HG02938 (cell line): Measurements from ENCODE around the gene YIPF5.

Experiments
- ATAC-seq: cut with Tn5 transposase; IDR thresholded peaks from one replicate; pipeline ENCODE4 v1.9.1; 2021; ENCODE audit warnings: mild to moderate bottlenecking, moderate library complexity; ENCODE audit not compliant: unreplicated experiment

The YIPF5 gene

DNA sequence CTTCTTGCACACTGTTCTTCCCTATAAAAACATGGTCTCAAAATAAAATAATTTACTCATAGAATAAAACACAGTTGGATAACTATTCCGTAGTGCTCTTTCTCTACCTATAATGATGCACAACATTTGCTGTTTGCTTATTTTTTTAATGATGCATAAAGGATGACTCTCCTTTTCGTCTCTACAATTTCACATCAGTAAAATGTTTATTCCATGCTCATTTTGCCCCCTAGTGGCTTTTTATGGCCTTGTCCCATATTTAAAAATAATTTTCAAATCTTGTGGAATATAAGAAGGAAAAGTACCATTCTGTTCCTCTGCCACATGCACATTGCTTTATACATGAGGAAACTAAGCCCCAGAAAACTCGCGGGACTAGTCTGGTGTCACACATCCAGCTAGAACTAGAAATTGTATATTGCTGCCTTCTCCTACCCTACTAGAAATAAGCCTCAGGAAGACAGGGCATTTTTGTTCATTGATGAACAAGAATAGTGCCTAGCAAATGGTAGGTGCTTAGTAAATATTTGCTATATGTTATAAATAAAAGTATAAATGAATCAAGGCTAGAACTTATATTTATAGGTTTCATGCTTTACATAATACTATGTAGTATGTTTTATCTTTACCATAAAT is 12.9 kb upstream of the YIPF5 start:
- ATAC-seq = no peak

GRCh38 chr5:144179226-144179625 is 8.8 kb upstream of the YIPF5 start:
- no peak for ATAC-seq

DNA sequence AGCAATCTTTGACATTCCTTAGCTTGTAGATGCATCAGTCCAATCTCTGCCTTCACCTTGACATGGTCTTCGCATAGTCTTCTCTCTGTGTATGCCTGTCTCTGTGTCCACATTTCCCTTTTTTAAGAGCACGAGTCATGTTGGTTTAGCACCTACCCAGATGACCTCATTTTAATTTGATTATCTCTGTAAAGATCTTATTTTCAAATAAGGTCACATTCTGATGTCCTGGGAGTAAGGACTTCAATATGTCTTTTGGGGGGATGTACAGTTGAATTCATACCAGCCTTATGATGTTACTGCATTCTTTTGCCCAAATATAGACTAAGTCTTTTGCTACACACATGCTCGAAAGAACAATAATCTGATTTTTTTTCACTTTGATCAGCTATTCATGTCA is 7.1 kb upstream of the YIPF5 start:
- ATAC-seq = no peak

- no peak for ATAC-seq
Measured at GRCh38 chr5:144173766-144174165, 3.3 kb upstream of the YIPF5 start.

- ATAC-seq = no peak
Measured at GRCh38 chr5:144169904-144170275, 569 bp downstream of the YIPF5 start.

GRCh38 chr5:144167998-144168397 is 2.5 kb downstream of the YIPF5 start:
- ATAC-seq = no peak

- no peak for ATAC-seq
Measured at GRCh38 chr5:144166696-144167095, 3.8 kb downstream of the YIPF5 start.

- ATAC-seq = no peak
Measured at GRCh38 chr5:144162686-144163085, 7.8 kb downstream of the YIPF5 start.

- ATAC-seq = no peak
Measured at GRCh38 chr5:144156767-144157171, 13.7 kb downstream of the YIPF5 start.

- ATAC-seq = no peak
Measured at GRCh38 chr5:144151026-144151425, 19.4 kb downstream of the YIPF5 start.

DNA sequence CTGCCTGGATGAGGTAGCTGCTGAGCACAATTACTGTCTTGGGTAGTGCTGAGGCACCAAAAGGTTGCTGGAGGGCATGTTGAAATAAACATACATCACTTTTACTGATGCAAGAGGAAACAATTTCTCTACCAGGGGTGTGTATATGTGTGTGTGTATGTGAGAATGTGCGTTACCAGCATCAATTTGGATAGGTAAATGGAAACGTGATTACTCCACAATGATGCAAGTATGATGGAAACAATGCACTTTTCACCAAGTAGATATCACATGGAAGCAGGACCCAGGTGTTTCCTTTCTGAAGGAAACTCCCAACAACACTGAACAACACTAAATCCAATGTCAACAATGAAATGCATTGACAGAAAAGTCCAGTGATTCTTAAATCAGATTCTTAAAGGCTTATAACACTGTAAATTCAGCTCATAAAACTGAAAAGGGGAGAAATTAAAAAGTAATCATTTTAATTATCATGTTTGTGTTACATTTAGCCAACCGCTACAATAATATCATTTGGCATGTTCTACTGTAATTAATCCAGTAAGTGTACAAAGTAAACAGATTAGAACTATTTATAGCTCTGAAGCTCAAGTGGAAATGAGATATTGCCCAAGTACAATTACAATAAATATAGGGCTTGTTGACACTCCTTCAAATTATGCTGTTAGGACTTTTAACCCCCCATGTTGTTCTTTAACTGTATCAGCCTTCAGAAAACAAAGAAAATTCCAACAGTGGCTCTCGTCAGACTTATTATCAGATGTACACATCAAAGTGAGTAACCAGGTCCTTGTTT is 25.3 kb downstream of the YIPF5 start:
- ATAC-seq = no peak

GRCh38 chr5:144143625-144144024 is 26.8 kb downstream of the YIPF5 start:
- ATAC-seq = no peak

GRCh38 chr5:144142824-144143162 is 27.7 kb downstream of the YIPF5 start:
- no peak for ATAC-seq

- ATAC-seq = peak; percentile 95
Measured at GRCh38 chr5:144142139-144142823, 28.2 kb downstream of the YIPF5 start.

- ATAC-seq = no peak
Measured at GRCh38 chr5:144141585-144141984, 28.9 kb downstream of the YIPF5 start.

GRCh38 chr5:144139586-144139985 is 30.9 kb downstream of the YIPF5 start:
- ATAC-seq = no peak

DNA sequence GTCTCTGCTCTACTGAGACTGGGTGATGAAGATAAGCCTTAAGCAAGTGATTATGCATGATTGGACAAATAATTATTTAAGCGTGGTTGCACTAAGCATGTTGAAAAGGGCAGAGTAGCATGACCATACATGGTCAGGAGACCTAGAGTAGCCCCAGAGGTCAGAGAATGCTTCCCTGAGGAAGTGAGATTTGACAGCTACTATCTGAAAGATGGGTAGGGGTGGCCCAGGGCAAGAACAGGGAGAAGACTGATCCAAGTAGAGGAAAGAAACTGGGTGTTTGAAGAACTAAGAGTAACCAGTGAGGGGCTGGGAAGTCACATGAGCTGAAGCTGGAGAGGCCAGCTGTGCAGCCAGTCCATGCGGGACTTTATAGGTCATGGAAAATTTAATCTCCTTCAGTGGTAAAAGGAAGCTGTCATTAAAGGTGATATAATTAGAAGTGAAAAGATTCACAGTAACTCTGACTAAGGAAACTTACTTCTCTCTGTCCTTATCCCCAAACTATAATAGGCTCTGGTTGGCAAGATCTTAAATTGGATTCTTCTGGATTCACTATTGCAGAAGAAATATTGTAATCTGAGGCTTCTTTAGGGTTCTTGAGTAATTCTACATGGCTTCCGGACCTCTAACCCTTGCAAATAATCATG is 35.2 kb downstream of the YIPF5 start:
- no peak for ATAC-seq

GRCh38 chr5:144134194-144134826 is 36.1 kb downstream of the YIPF5 start:
- ATAC-seq = no peak

DNA sequence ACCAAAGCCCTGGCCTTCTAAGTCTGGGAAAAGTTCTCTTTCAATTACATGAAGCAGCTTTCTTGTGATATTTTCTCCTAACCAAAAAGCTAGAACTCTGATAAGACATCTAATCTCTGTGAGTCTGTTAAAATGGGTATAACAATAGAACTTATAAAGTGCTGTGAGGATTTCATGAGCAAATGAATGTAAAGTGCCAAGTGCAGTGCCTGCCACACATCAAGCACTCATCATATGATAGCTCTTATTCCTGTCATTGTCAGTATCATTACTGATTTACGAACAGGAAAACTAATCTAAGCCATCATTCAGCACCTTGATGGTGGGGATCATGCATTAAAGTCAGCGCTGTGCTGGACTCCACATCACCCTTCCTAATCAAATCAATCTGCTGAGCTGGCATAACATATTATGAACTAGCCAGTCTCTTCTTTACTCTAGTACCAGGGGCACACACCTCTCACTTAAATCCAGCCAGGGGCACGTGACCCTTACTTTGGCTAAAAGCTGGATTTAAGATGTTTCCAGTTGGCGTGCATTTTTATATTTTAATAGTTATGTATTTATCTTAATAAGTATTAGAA is 37.3 kb downstream of the YIPF5 start:
- ATAC-seq = no peak

DNA sequence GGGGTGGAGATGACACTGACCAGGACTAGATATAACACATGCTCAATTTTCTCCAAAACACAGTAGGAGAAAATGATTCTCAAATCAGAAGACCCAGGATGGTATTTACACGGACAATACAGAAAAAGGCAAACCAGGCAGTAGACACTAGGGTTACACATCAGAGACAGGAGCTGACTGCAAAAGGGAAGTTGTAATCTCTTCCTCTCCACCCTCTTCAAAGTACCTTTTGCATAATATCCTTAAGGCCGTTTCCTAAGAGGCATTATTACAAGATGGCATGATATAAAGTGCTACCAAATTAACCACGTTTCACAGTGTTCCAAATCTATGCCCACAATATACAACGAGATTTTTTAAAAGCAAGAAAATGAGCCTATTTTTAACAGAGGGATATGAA is 39.2 kb downstream of the YIPF5 start:
- ATAC-seq = no peak

GRCh38 chr5:144130306-144130705 is 40.2 kb downstream of the YIPF5 start:
- no peak for ATAC-seq
